GM18951 (cell line): ENCODE data around the gene LRCH3.
"Not testable (repeated sequence)": the region's sequence is repeated elsewhere in the genome, so short reads cannot be mapped to it uniquely, and the experiment has no call there.

Source experiments
- POLR2A ChIP-seq: IDR thresholded peaks from 4 replicates; pipeline ENCODE4 v1.6.1; 2011; ENCODE audit warnings: mild to moderate bottlenecking; ENCODE audit not compliant: insufficient read length, insufficient read depth; ENCODE audit errors: extremely low read depth
- in situ Hi-C: fragments of 300-500 bp; cut with MboI; formaldehyde crosslinking; loops from one replicate; pipeline ENCODE4 v1.12.0; 2022; ENCODE audit warnings: low sequenced_read_pairs, mixed read lengths, inconsistent platforms; ENCODE audit not compliant: unreplicated experiment

The LRCH3 gene

DNA sequence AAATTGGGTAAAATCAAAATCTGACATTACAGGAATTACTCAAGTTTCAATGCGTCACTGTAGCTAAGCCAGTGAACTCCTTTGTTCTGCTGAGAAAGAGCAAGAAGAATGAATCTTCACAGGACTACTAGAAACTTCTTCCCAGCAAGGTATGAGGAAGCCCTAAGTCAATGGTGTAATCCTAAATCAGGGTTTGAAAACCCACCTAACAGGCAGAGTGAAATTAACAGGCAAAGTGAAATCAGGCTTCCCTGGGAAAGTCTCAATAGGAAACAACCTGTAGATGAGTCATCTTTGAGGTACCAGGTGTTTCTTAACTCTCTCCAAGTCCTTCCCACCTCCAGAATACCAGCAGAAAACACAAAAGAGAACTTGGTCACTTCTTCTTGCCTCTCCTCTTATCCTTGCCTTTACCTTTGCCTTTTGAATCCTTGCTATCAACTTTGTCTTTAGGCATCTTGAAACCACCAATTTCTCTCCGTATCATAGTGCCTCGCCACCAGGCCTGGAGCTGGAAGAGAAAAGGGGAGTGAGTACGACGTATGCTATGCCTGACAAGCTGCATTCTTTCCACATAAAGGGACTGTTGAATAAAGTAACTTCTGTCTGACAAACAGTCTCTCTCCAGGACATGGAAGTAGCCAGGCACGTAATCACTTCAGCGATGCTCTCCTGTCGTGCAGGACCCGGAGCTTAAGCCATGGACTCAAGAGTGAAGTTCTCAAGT is 98.3 kb downstream of the LRCH3 start:
- in situ Hi-C loops, result no loop called here
- no peak for TF ChIP-seq POLR2A

DNA sequence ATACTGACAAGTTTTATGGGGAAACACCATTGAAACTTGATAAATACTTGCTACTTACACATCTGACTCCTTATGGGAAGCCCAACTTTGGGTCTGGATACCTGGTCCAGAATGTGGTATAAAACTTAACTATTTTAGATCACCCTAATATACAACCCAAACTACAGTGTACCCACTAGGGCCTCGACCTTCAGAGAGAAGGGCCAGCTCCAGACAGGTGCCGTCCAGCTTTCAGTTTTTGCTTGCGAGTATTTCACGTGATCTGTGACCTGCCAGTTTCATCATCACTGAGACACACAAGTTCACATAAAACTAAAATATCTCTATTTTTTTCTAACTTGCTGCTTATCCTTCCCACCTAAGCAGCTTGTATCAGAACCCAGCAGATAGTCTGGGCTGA is 99.6 kb downstream of the LRCH3 start:
- in situ Hi-C loops, result no loop called here
- no peak for TF ChIP-seq POLR2A

DNA sequence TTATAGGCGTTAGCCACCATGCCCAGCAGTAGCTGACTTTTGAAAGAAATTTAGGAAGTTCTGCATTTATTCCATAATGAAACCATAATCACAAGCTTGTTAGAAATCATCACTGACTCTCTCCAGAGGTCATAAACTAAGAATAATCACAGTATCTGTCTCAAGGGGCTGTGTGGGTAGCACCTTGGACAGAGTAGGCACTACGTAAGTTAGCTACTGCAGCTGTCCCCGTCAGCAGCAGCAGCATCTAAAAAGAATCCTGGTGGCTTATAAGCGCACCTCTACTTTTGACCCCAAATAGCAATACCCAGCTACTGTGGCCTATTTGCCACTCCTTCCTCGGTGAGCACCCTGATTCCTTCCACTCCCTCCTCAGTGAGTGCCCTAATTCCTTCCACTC is 101.1 kb downstream of the LRCH3 start:
- in situ Hi-C loops, result no loop called here
- TF ChIP-seq POLR2A, result no peak

DNA sequence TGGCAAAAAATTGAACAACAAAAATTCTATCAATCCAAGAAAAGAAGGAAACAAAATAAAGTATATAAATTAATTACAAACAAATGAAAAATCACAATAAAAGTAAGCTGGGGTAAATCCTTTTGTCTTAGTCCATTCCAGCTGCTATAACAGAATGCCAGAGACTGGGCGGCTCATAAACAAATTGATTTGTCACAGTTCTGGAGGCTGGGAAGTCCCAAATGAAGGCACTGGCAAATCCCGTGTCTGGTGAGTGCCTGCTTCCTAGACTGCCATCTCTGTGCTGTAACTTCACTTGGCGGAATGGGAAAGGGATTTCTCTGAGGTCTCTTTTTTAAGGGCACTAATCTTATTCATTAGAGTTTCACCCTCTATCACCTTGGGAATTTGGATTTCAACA is 105.4 kb downstream of the LRCH3 start:
- TF ChIP-seq POLR2A, result no peak
- in situ Hi-C loops, result no loop called here

DNA sequence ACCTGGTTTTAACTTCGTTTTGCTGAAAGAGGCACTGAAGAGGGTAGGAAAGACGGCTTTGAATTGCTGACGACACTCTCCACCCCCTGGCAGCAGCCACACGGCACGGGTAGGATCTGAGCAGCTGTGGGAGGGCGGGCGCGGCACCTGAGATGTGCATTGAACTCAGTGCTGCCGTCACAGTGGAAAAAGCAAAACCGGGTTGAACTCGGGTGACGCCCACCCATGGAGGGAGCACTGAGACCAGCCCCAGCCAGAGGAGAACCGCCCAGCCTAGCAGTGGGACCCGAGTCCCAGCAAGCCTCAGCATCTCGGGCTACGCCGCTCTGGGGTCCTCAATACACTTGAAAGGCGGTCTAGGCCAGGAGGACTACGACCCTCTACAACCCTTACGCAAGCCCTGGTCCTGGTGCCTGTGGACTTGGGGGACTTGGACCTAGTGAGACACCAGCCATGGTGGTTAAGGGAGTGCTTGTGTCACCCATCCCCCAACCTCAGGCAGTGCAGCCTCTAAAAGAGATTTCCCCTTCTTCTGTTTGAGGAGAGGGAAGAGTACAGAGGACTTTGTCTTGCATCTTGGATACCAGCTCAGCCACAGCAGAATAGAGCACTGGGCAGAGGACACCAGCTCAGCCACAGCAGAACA is 108.9 kb downstream of the LRCH3 start:
- no peak for TF ChIP-seq POLR2A
- in situ Hi-C loops, result no loop called here

DNA sequence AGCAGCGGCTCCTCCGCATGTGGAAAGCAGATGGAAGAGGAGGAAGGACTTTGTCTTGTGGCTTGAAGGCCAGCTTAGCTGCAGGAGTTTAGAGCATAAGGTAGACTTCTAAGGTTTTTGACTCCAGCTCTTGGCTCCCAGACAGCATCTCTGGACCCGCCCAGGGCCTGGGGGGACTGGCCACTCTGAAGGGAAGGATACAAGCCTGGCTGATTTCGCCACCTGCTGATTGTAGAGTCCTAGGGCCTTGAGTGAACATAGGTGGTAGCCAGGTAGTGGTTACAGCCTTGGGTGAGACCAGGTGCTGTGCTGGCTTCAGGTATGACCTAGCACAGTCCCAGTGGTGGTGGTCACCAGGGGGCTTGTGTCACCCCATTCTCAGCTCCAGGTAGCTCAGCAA is 110.6 kb downstream of the LRCH3 start:
- TF ChIP-seq POLR2A, result no peak
- in situ Hi-C loops, result no loop called here

DNA sequence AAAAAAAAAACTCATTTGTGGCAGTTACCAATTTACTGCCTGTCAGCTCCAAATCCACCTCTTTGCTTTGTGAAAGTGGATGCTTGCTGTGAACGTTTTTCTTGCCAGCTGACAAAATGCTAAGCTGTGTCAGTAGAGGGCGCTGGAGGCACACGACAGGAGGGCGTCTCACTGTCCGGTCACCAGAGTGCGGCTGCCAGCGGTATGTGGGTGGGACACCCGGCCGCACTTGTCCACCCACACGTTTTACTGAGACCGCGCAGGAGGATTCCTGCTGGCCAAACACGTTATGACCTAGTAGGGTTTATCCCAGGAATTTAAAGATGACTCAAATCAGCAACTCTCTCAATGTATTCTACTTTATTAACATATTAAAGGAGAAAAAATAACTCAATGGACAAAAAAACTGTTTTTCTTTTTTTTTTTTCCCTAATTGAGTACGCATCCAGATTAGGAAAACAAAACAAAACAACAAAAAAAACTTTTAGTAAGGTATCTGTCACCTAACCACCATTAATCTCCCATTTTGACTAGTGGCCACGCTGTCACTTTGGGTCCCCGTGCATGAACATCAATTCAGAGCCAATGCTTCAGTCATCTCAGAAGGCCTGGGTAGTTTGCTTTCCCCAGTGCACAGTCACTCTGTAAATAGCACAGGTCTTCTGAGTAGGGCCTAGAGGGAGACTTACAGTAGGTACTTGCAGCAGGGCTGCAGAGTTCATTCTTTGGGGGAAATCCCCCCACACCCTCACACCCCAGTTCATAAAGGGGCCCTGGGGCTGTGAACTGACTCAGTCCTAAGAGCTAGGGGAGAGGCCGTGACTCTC is 115.2 kb downstream of the LRCH3 start:
- TF ChIP-seq POLR2A, result no peak

DNA sequence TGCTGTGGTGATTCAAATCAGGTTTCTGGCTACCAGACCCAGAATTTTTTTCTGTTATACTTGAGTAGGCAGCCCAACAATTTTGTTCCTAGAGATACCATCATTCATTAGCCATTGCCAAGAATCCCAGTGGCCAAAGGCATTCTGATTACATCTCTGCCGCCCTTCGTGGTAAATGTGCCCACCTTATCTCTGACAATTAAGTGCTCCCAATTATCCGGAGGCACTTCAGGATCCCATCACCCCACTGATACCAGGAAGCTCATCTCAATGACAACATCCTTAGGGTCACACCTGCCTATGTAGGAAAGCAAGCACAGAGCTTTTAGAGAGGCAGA is 115.8 kb downstream of the LRCH3 start:
- in situ Hi-C loops, result no loop called here
- no peak for TF ChIP-seq POLR2A

More for the DNA sequence above, 115.2 kb downstream of the LRCH3 start:
- in situ Hi-C loops, result no loop called here

DNA sequence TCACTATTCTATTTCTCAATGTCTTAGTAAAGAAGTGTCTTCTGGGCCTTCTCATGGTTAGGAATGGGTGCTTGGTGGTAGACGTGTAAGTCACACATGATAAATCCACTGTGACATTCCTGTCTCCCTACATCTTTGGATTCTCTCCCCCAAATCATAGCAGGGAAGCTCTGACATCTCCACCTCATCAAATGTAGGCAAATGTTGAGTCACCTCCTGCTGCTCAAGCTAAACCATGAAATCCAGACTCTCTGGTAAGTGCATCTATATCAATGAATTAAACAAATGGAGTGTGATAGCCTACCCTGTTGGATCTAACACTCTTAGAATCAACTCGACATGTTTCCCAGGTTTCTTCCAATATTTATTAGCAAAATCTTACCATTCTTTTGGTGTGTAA is 116.1 kb downstream of the LRCH3 start:
- TF ChIP-seq POLR2A, result no peak
- in situ Hi-C loops, result no loop called here

DNA sequence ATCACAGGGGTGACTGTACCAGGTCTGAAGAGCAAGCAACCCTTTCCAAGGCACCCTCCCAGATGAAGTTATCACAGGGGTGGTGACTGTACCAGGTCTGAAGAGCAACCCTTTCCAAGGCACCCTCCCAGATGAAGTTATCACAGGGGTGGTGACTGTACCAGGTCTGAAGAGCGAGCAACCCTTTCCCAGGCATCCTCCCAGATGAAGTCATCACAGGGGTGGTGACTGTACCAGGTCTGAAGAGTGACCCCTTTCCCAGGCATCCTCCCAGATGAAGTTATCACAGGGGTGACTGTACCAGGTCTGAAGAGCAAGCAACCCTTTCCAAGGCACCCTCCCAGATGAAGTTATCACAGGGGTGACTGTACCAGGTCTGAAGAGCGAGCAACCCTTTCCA is 117.5 kb downstream of the LRCH3 start:
- in situ Hi-C loops, result not testable (repeated sequence)

DNA sequence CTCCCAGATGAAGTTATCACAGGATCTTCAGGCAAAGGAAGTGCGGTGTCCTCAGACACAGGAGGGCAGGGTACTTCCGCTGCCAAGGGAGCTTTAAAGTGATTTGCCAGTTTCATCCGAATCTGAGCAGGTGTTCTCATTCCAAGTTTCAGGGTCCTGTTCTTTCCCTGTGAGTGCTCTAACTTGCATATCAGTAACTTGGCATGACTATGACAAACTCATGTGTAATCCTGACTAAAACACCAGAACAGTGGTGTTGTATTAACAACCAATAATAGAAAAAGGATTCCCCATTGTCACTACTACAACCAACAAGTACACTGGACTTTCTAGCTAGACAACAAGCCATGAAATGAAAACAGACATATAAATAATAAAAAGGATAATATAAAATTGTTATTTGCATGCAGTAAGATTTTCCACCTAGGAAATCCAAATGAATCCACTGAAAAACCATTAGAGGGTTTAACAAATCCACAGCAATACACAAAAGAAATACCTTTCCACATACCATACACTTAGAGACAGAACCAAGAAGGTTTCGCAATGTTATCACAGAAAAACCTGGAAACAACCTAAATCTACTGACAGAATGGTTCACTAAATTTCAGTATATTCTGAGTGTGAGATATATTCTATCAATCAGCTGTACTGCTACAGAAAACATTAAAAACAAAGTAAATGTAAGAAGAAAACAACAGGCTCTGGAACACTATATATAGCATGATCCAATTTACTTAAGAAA is 118.1 kb downstream of the LRCH3 start:
- TF ChIP-seq POLR2A, result no peak
- in situ Hi-C loops, result no loop called here

DNA sequence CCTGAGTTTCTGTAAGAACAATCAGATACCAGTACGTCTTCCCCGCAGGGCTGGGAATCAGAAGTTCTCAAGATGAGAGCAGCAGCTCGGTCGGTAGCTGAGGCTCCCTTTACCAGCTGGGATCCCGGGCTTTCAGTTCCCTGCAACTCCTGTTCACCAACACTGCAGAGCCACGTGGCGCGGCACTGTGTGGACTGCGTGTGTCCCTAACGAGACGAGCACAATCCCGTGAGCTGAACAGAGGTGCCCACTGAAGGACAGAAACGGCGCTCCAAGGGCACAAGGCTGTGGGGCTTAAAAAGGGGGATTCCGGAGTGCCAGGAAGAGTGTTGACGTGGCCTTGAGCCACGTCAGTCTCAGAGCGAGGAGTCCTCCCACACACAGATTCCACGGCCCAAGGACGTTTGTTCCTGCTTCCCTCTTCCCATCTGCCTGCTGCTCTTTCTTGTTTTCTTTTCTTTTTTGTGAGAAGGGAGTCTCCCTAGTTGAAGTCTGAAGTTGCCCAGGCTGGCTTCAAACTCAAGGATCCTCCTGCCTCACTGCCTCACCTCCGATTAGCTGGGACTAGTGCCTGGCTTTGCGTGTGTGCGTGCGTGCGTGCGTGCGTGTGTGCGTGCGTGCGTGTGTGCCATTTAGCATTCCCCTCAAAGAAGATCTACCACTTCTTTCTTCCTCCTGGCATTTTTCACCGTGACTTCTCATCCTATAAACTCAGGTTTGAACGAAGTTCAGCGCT is 121.9 kb downstream of the LRCH3 start:
- in situ Hi-C loops, result no loop called here
- no peak for TF ChIP-seq POLR2A
